GM12891 (cell line): ENCODE measurements around the gene SLC36A1.

Experiments
- POLR2A ChIP-seq: IDR thresholded peaks from 2 replicates; pipeline ENCODE4 v1.6.1; 2011; ENCODE audit warnings: low read depth, low read length, control low read depth
- POLR2AphosphoS5 ChIP-seq: IDR thresholded peaks from 2 replicates; pipeline ENCODE4 v1.6.1; 2011; ENCODE audit warnings: low read depth, low read length, control low read depth
- POU2F2 ChIP-seq: IDR thresholded peaks from 2 replicates; pipeline ENCODE4 v1.6.1; 2011; ENCODE audit warnings: low read depth, mild to moderate bottlenecking, control low read depth, low read length, moderate library complexity
- SPI1 ChIP-seq: IDR thresholded peaks from 2 replicates; pipeline ENCODE4 v1.6.1; 2011; ENCODE audit warnings: low read depth, low read length, control low read depth
- TAF1 ChIP-seq: IDR thresholded peaks from 2 replicates; pipeline ENCODE4 v1.6.1; 2011; ENCODE audit warnings: low read depth, low read length, control low read depth

GRCh38 chr5:151465476-151465875 is 18.1 kb downstream of the SLC36A1 start:
- TF ChIP-seq POLR2A (no peak), SPI1 (no peak), TAF1 (no peak), POLR2AphosphoS5 (no peak), POU2F2 (no peak)
